ENCODE results near the gene TPGS2.

TPGS2 gene

GRCh38 chr18:36786686-36787085, 42.1 kb downstream of the TPGS2 start:
- Histone ChIP-seq H3K27ac (no peak overlapping the region), H3K4me2 (no peak overlapping the region), H3K4me3 (no peak overlapping the region), H3K27me3 (no peaks in the 10 kb centered on the region), H3K36me3 (peaks cover 47% of the 10 kb centered on the region), H3K9ac (no peak overlapping the region), H3K9me3 (peaks cover 19% of the 10 kb centered on the region; the same call in 1 of the 2 replicates), H4K20me1 (no peaks in the 10 kb centered on the region), H3K4me1 (no peaks in the 10 kb centered on the region)
- TF ChIP-seq Cebpa-rat (IDR thresholded peaks at IDR 0.05) = 0 out of 2 replicates have a peak, but pooled peaks have one; percentile 39

GRCh38 chr18:36783792-36784191, 45.0 kb downstream of the TPGS2 start:
- Histone ChIP-seq H3K9ac (no peak overlapping the region), H4K20me1 (no peaks in the 10 kb centered on the region), H3K36me3 (peaks cover 41% of the 10 kb centered on the region), H3K27me3 (no peaks in the 10 kb centered on the region), H3K4me2 (no peak overlapping the region), H3K9me3 (no peaks in the 10 kb centered on the region), H3K4me1 (no peaks in the 10 kb centered on the region), H3K27ac (no peak overlapping the region), H3K4me3 (no peak overlapping the region)
- TF ChIP-seq Cebpa-rat (IDR thresholded peaks at IDR 0.05) = no peak

- Histone ChIP-seq H3K27me3 (no peaks in the 10 kb centered on the region), H3K27ac (no peak overlapping the region), H3K9ac (no peak overlapping the region), H3K4me2 (no peak overlapping the region), H3K36me3 (peaks cover 33% of the 10 kb centered on the region), H3K9me3 (no peaks in the 10 kb centered on the region), H3K4me3 (no peak overlapping the region), H3K4me1 (no peaks in the 10 kb centered on the region), H4K20me1 (no peaks in the 10 kb centered on the region)
- no peak for TF ChIP-seq Cebpa-rat (IDR thresholded peaks at IDR 0.05)
Measured at GRCh38 chr18:36782710-36783109, 46.1 kb downstream of the TPGS2 start.

GRCh38 chr18:36780748-36781147, 48.1 kb downstream of the TPGS2 start:
- Histone ChIP-seq H3K9ac (no peak overlapping the region), H3K4me1 (no peaks in the 10 kb centered on the region), H3K27ac (no peak overlapping the region), H3K9me3 (no peaks in the 10 kb centered on the region), H3K4me3 (no peak overlapping the region), H3K27me3 (no peaks in the 10 kb centered on the region), H4K20me1 (no peaks in the 10 kb centered on the region), H3K36me3 (peaks cover 19% of the 10 kb centered on the region; the same call in 1 of the 2 replicates), H3K4me2 (no peak overlapping the region)
- TF ChIP-seq Cebpa-rat (IDR thresholded peaks at IDR 0.05) = no peak

- Histone ChIP-seq H3K9me3 (no peaks in the 10 kb centered on the region), H3K4me1 (0 out of 2 replicates have a peak, but pooled peaks cover 4% of the 10 kb centered on the region), H4K20me1 (no peaks in the 10 kb centered on the region), H3K27ac (no peak overlapping the region), H3K4me3 (no peak overlapping the region), H3K9ac (no peak overlapping the region), H3K27me3 (no peaks in the 10 kb centered on the region), H3K4me2 (no peak overlapping the region), H3K36me3 (peaks cover 19% of the 10 kb centered on the region; the same call in 1 of the 2 replicates)
- no peak for TF ChIP-seq Cebpa-rat (IDR thresholded peaks at IDR 0.05)
Measured at GRCh38 chr18:36777566-36777965, 51.2 kb downstream of the TPGS2 start.

- no peak overlapping the region for H3K4me3 ChIP-seq
- H3K27me3 ChIP-seq = no peaks in the 10 kb centered on the region
- H3K36me3 ChIP-seq = peaks cover 17% of the 10 kb centered on the region; the same call in 1 of the 2 replicates
- no peaks in the 10 kb centered on the region for H3K9me3 ChIP-seq
- H3K4me1 ChIP-seq = peaks cover 6% of the 10 kb centered on the region
- no peaks in the 10 kb centered on the region for H4K20me1 ChIP-seq
- no peak overlapping the region for H3K9ac ChIP-seq
- no peak overlapping the region for H3K4me2 ChIP-seq
- H3K27ac ChIP-seq = no peak overlapping the region
- TF ChIP-seq Cebpa-rat (IDR thresholded peaks at IDR 0.05) = no peak
Measured at GRCh38 chr18:36776650-36777049, 52.2 kb downstream of the TPGS2 start.

GRCh38 chr18:36775396-36775795, 53.4 kb downstream of the TPGS2 start:
- no peaks in the 10 kb centered on the region for H3K27me3 ChIP-seq
- H3K9ac ChIP-seq = no peak overlapping the region
- H3K27ac ChIP-seq = no peak overlapping the region
- no peaks in the 10 kb centered on the region for H3K9me3 ChIP-seq
- H3K36me3 ChIP-seq = peaks cover 9% of the 10 kb centered on the region; the same call in 1 of the 2 replicates
- no peaks in the 10 kb centered on the region for H4K20me1 ChIP-seq
- TF ChIP-seq Cebpa-rat (IDR thresholded peaks at IDR 0.05) = no peak
- H3K4me3 ChIP-seq = no peak overlapping the region
- no peak overlapping the region for H3K4me2 ChIP-seq
- peaks cover 18% of the 10 kb centered on the region for H3K4me1 ChIP-seq

GRCh38 chr18:36772241-36772723, 56.5 kb downstream of the TPGS2 start:
- Histone ChIP-seq H3K9me3 (no peaks in the 10 kb centered on the region), H3K4me1 (peaks cover 18% of the 10 kb centered on the region), H4K20me1 (no peaks in the 10 kb centered on the region), H3K36me3 (no peaks in the 10 kb centered on the region; the same call in 1 of the 2 replicates), H3K9ac (no peak overlapping the region), H3K27ac (no peak overlapping the region), H3K4me2 (no peak overlapping the region), H3K27me3 (no peaks in the 10 kb centered on the region), H3K4me3 (no peak overlapping the region)
- no peak for TF ChIP-seq Cebpa-rat (IDR thresholded peaks at IDR 0.05)

- H3K27me3 ChIP-seq = no peaks in the 10 kb centered on the region
- H3K4me2 ChIP-seq = peak overlapping the region; percentile 64
- no peak overlapping the region for H3K9ac ChIP-seq
- H3K4me3 ChIP-seq = no peak overlapping the region
- H3K27ac ChIP-seq = no peak overlapping the region
- no peak for TF ChIP-seq Cebpa-rat (IDR thresholded peaks at IDR 0.05)
- no peaks in the 10 kb centered on the region; the same call in 1 of the 2 replicates for H3K36me3 ChIP-seq
- no peaks in the 10 kb centered on the region for H4K20me1 ChIP-seq
- no peaks in the 10 kb centered on the region for H3K9me3 ChIP-seq
- H3K4me1 ChIP-seq = peaks cover 18% of the 10 kb centered on the region
Measured at GRCh38 chr18:36771245-36771644, 57.6 kb downstream of the TPGS2 start.

GRCh38 chr18:36770315-36770946, 58.4 kb downstream of the TPGS2 start:
- no peaks in the 10 kb centered on the region for H3K27me3 ChIP-seq
- H3K4me2 ChIP-seq = peak overlapping the region; percentile 64; the same call in 1 of the 2 replicates
- H3K9ac ChIP-seq = no peak overlapping the region
- H3K36me3 ChIP-seq = no peaks in the 10 kb centered on the region; the same call in 1 of the 2 replicates
- no peak for TF ChIP-seq Cebpa-rat (IDR thresholded peaks at IDR 0.05)
- no peaks in the 10 kb centered on the region for H3K9me3 ChIP-seq
- peaks cover 18% of the 10 kb centered on the region for H3K4me1 ChIP-seq
- H3K4me3 ChIP-seq = no peak overlapping the region
- no peaks in the 10 kb centered on the region for H4K20me1 ChIP-seq
- no peak overlapping the region for H3K27ac ChIP-seq

All from BLaER1 (cell line).